HG03571 (cell line): Measurements from ENCODE around the gene BEND5.

ENCODE experiments used
- ATAC-seq: cut with Tn5 transposase; IDR thresholded peaks from one replicate; pipeline ENCODE4 v1.9.1; 2021; ENCODE audit not compliant: unreplicated experiment

The BEND5 gene

GRCh38 chr1:48765335-48765734 is 11.4 kb downstream of the BEND5 start:
- ATAC-seq = no peak

GRCh38 chr1:48761986-48762385 is 14.7 kb downstream of the BEND5 start:
- ATAC-seq = no peak

- no peak for ATAC-seq
Observed at GRCh38 chr1:48761411-48761810, 15.3 kb downstream of the BEND5 start.

- no peak for ATAC-seq
Observed at GRCh38 chr1:48760857-48761256, 15.8 kb downstream of the BEND5 start.

GRCh38 chr1:48758976-48759375 is 17.7 kb downstream of the BEND5 start:
- ATAC-seq = no peak

- ATAC-seq = no peak
Observed at GRCh38 chr1:48757363-48757762, 19.3 kb downstream of the BEND5 start.

- no peak for ATAC-seq
Observed at GRCh38 chr1:48756683-48757316, 19.9 kb downstream of the BEND5 start.

DNA sequence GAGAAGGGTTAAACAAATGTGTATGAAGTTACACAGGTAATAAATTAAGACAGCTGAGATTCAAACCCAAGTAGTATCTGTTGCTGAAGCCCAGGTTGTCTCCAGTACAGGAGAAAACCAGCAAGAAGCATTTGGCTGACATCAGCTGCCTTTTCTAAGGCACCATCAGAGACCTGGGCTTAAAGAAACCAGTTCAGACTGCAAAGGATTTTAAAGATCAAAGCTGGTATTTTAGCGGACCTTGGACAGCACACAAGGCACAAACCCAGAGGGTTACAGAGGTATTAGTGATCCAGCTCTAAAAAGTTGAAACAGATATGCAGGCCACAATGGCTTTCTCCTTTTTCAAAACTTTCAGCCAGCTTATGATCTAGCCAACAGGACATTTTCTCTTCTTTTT is 23.4 kb downstream of the BEND5 start:
- no peak for ATAC-seq

- ATAC-seq = peak; percentile 97
Observed at GRCh38 chr1:48750109-48750508, 26.6 kb downstream of the BEND5 start.

GRCh38 chr1:48749068-48749467 is 27.6 kb downstream of the BEND5 start:
- no peak for ATAC-seq

GRCh38 chr1:48746906-48747305 is 29.8 kb downstream of the BEND5 start:
- no peak for ATAC-seq

- no peak for ATAC-seq
Observed at GRCh38 chr1:48744032-48744431, 32.7 kb downstream of the BEND5 start.

- no peak for ATAC-seq
Observed at GRCh38 chr1:48743480-48743879, 33.2 kb downstream of the BEND5 start.

GRCh38 chr1:48741380-48741779 is 35.3 kb downstream of the BEND5 start:
- ATAC-seq = no peak

DNA sequence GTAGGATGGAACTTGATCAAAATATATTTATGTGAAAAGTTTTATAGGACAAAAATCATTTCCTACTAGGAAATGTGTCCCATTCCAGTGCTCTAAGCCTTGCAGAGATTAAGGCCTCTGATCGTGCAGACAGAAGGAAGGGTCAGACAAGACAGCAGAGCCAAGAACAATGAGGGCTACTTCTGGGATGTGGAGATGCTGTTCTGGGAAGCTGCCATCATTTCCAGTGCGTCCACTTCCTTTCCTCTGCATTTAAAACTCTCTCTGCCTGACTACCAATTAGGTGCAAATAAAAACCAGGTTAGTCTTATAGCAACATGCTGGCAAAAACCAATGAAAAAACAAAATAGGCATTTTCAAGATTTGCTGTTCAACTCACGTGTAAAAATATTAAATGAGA is 36.1 kb downstream of the BEND5 start:
- ATAC-seq = no peak

GRCh38 chr1:48739091-48739490 is 37.6 kb downstream of the BEND5 start:
- no peak for ATAC-seq

DNA sequence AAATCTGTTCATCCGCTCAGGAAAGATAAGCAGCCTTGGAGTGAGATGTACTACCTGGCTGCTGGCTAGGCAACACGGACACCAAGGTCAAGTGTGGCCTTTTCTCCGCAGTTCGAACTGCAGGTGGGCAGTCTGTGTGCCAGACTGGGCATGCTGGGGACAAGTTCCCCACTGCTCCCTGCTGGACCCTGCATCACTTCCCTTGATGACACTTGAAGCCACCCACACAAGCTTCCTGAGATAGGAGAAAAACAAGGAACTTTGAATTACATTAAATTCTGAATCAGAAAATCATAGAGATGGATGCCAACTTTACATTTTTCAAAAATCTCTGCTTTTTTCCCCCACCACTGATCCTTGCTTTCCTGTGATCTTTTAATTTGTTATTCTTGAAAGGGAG is 38.3 kb downstream of the BEND5 start:
- no peak for ATAC-seq

DNA sequence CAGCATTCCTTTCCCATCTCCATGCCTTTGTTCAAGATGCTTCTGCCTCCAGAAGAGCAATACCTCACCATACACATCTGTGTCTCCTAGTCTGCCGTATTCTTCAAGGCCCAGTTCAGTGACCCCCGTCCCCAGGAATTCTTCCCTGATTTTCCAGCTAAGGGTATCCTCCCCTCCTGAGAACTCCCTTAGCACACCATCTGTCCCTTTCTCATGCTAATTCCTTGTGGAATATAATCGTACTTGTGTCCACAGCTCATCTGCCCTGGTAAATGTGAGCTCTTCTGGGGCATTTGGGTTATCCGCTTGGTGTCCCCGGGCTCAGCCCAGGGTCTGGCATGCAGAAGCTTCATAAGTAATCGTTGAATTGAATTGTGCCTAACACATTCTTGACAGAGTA is 40.9 kb downstream of the BEND5 start:
- ATAC-seq = no peak

GRCh38 chr1:48730164-48730910 is 46.4 kb downstream of the BEND5 start:
- ATAC-seq = peak; percentile 63

GRCh38 chr1:48728584-48728983 is 48.1 kb downstream of the BEND5 start:
- no peak for ATAC-seq

DNA sequence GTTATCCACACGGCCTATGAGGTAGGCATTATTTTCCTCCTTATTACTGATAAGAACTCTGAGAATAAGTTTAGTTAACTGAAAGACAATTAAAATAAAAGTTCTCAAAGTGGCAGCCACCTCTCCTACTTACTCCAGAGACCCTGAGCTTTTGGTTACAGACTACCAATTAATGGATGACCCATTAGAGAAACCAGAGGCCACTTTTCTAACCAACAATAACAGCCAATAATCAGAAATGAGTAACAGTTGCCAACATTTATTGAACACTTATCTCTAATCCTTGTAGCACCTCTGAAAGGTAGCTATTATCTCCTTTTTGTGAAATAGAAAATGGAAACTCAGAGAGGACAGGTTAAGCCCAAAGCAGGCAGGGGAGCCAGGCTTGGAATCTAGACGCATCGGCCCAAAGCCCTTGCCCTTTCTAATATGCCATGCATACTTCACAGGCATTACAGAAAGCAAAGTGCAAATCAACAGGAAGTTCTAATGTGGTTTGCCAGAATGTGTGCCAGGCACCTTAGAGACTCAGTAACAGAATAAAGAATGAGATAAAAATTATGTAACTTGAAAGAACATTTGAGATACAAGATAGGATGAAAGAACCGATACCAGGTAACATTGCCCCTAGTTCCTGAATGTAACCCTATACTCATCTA is 50.0 kb downstream of the BEND5 start:
- no peak for ATAC-seq

- no peak for ATAC-seq
Observed at GRCh38 chr1:48726139-48726538, 50.6 kb downstream of the BEND5 start.
